Cardiac septum (tissue), 1 donor: Measurements from ENCODE around the gene SSX2B. TPM values are rescaled to one million over a fixed set of nuclear protein-coding genes. Genes with fewer than 3 reads are reported as not detected.
"Not testable (repeated sequence)": the region's sequence is repeated elsewhere in the genome, so short reads cannot be mapped to it uniquely, and the experiment has no call there.

Experiments used
- DNase-seq: peaks from one replicate; pipeline ENCODE4 v3.0.0-alpha.2; 2020; ENCODE audit warnings: low spot score
- intact Hi-C: fragments of 100-400 bp; cut with DNase I; formaldehyde crosslinking; loops from one replicate; pipeline ENCODE4 v1.14.0; 2022
- long read RNA-seq: library from polyadenylated mRNA; unstranded; transcript quantifications from one replicate; pipeline ENCODE4 v2.0.0, GENCODE V29; 2021
- total RNA-seq: library from RNA; stranded (reverse); fragmentation: NEBNext Ultra II Directional; extraction: Animal tissue kit (Norgen Biotek cat#: 25700); gene quantifications from one replicate; pipeline ENCODE4 v1.2.1, GENCODE V29; 2021
- donor health status: DM: no; HTN: no; CAD: no.

Gene SSX2B
- not detected for total RNA-seq
- long read RNA-seq: 0 reads

- intact Hi-C loops, DNase-seq: not testable (repeated sequence)
Measured at GRCh38 chrX:52750952-52751351, at the start of gene SSX2B. SSX2B (plus strand) TSS chrX:52751252; CDS start chrX:52752681, 1,429 bp downstream.

GRCh38 chrX:52707078-52707477, 44.0 kb upstream of the SSX2B start, which contains the start of gene SSX2:
SSX2 (minus strand) TSS chrX:52707178; CDS start chrX:52705749, 1,429 bp downstream.
- DNase-seq, intact Hi-C loops: not testable (repeated sequence)

GRCh38 chrX:52765983-52766382, 14.9 kb downstream of the SSX2B start:
- intact Hi-C loops, DNase-seq: not testable (repeated sequence)

- DNase-seq, intact Hi-C loops: not testable (repeated sequence)
Measured at GRCh38 chrX:52773504-52773903, 22.5 kb downstream of the SSX2B start.

- DNase-seq, intact Hi-C loops: not testable (repeated sequence)
Measured at GRCh38 chrX:52797327-52797726, 46.3 kb downstream of the SSX2B start, which contains the start of gene SPANXN5. SPANXN5 (minus strand) TSS chrX:52797427; CDS start chrX:52797348, 79 bp downstream.

GRCh38 chrX:52804876-52805275, 53.8 kb downstream of the SSX2B start:
- intact Hi-C loops, DNase-seq: not testable (repeated sequence)

Other genes with a start within 250 kb of the SSX2B start
- not detected for gene XAGE1B, start 234.2 kb upstream of the SSX2B start, total RNA-seq
- not detected for gene SSX7, start 96.4 kb upstream of the SSX2B start, total RNA-seq
- not detected for gene SSX2, start 44.1 kb upstream of the SSX2B start, total RNA-seq
- gene SPANXN5, start 46.2 kb downstream of the SSX2B start, total RNA-seq: not detected
- not detected for gene XAGE5, start 60.0 kb downstream of the SSX2B start, total RNA-seq
- not detected for gene XAGE3, start 116.8 kb downstream of the SSX2B start, total RNA-seq
- gene FAM156B, start 146.1 kb downstream of the SSX2B start, total RNA-seq: 6.4 TPM
- gene FAM156A, start 207.3 kb downstream of the SSX2B start, total RNA-seq: 9.4 TPM